ENCODE data around the gene FAM20A.

FAM20A gene

GRCh38 chr17:68608515-68609130, 7.5 kb upstream of the FAM20A start:
- no peak for DNase-seq

DNA sequence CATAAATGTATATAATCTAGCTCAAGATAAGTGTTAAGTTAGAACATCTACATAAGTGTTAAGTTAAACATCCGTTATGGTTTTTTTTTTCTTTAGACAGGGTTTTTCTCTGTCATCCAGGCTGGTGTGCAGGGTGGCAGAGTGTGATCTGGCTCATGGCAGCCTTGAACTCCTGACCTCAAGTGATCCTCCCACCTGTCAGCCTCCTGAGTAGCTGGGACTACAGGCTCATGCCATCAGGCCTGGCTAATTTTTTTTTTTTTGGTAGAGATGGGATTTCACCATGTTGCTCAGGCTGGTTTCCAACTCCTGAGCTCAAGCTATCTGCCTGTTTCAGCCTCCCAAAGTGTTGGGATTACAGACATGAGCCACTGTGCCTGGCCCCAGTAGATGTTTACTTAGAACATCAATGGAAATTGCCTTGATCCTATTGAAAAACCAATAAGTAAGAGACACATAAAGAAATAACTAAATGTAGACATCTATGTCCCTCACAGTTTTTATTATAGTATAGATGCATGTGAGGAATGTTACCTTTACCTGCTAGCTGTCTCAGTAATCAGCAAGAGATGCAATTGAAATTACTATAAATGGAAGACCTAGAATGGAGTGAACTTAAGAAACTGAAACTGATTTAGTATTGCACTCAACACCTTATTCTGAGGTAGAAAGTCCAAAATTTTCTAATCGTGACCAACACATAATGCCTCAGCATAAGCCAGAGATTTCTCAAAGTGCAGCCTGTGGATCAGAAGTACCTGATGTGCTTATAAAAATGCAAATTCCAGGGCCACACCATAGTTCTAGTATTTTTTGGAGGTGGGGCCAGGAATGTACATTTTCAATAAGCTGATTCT, 5.5 kb upstream of the FAM20A start:
- no peak for DNase-seq

DNA sequence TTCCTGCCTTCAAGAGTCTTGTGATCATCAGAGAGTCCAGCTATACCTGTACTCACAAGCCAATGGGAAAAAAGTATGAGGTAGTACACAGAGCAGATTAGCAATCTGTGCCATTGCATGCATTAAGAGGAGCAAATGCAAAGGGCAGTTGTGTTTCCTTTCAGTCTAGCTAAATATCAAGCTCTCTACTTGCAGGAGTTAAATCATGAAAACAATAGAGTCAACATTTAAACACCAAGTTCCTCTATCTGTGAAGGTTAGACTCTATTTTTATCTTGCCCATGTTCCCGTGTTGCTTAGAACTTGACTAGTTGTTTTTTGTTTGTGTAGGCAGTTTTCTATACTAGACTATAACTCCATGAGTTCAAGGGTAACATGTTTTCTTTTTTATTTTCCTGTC, 4.7 kb upstream of the FAM20A start:
- no peak for DNase-seq

GRCh38 chr17:68603656-68604055, 2.5 kb upstream of the FAM20A start:
- no peak for DNase-seq

- no peak for DNase-seq
These were observed 1.9 kb upstream of the FAM20A start for GRCh38 chr17:68603027-68603426.

GRCh38 chr17:68602289-68602688, 1.1 kb upstream of the FAM20A start:
- no peak for DNase-seq

DNA sequence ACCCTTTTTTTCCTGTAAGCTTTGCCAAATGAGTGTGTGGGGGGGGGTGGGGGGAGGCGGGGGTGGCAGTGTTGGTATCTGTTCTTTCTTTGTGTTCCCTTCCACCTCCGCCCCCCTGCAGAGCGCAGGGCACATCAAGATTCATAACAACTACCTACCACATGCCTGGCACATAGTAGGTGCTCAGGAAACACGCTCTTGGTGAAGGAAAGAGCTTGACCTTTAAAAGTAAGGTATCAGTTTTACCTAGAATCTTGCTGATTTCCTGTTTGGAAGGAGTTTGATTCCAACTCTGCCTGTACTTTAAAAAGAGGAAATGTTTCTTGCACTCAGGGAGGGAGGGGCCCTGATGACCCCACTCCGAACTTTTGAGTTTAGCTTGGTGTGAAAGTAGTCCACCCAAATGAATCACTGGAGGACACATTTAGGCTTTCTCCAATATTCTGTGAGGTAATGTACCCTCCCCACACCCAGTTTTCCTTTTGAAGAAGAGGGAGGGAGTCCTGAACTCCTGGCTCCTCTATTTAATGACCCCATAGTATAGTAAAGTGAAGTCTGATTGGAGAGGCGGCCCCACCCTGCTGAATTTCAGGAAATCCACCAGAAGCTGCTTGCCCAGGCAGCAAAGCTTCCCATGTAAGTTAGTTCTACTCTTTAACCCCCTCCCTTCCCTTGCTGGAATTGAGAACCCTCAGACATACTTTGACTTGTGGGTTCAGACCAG, 560 bp upstream of the FAM20A start:
- no peak for DNase-seq

DNA sequence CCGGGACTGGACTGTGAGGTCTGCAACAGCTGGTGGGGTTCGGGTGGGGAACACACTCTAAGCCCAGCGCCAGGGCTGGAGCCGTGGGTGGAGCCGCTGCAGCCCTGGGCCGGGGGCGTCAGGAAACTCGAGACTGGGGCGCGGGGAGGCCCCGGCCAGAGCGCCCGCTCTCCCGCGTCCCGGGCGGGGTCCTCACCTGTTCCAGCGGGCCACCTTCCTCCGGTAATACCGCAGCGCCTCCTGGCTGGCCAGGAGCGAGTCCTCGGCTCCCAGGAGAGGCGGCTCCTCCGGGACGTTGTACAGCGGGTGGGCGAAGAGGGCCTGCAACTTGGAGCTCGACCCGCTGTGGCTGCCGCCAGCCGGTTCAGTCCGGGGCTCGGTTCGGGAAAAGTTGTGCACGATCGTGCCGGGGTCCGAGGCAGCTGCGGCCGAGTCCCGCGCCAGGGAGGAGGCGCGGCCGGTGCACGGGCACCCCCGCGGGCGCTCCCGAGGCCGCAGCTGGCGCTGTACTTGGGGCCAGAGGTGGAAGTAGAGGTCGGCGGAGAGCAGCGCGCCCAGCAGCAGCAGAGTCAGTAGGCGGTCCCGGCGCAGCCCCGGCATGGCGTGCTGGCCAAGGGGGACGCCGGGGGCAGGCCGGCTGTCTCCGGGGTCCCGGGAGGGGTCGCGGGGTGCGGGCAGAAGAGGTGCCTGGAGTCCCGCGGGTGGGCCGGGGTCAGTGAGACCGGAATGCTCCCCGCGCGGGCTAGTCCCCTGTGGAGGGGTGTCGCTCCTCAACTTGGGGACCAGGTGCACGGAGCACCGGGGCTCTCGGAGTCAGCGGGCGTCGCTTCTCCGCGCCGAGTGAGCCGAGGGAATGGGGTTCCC, 868 bp downstream of the FAM20A start:
- no peak for DNase-seq

DNA sequence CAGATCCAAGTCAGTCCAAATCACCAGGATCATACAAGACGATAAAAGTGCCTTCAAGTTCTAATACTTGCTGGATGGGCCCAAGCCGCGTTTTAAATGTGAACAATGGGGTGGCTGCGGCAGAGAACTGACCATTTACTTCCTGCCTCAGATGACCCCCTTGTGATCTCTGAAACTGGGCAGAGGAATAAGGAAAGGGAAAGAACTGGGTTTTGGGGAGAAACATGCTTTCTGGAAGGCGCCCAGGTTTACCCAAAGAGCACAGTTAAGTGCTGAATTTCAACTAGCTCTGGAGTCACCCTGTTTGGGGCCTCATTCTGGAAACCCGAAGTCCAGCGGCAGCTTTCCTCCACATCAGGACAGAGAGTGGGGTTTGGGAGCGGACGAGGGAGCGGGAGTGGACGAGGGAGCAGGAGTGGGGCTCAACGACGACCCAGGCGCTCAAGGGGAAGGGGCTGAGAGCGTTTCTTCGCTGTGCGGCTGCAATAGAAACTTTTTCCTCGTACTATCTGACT, 1.6 kb downstream of the FAM20A start:
- DNase-seq = no peak

DNA sequence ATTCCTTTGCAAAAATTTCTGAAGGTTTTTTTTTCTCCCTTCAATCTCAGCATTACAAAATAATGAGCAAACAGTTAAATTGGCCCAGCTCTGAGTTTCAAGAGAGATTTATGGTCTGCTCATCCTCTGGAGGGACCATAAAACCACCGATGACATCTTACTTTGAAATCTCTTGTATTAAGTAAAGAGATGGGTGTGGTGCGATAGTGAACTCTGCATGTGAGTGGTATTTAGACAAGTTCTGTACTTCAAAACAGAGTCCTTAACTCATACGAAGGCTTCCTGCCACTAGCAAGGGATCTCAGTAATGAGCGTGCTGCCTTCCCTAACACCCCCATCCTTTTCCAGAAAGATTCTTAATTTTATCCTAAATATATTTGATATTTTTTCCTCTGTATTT, 2.1 kb downstream of the FAM20A start:
- DNase-seq = no peak

DNA sequence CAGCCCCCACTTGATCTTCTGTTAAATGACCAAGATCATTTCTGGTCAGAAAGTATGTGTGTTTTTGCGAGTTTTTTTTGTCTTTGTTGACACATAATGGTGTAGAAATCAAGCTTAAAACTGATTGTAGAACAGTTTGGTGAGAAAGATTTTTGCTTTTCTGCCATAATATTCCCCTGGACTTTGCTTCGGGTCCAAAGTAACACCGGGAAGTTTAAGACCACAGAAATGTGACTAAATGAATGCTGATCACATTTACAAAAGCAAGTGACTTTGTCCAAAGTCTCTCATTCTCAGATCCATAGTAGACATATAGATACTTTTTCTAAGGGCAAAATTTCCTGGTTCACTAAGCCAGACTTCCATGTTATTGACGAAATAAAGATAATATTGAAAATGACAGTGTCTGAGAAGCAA, 2.6 kb downstream of the FAM20A start:
- no peak for DNase-seq

GRCh38 chr17:68598074-68598473, 3.1 kb downstream of the FAM20A start:
- no peak for DNase-seq

DNA sequence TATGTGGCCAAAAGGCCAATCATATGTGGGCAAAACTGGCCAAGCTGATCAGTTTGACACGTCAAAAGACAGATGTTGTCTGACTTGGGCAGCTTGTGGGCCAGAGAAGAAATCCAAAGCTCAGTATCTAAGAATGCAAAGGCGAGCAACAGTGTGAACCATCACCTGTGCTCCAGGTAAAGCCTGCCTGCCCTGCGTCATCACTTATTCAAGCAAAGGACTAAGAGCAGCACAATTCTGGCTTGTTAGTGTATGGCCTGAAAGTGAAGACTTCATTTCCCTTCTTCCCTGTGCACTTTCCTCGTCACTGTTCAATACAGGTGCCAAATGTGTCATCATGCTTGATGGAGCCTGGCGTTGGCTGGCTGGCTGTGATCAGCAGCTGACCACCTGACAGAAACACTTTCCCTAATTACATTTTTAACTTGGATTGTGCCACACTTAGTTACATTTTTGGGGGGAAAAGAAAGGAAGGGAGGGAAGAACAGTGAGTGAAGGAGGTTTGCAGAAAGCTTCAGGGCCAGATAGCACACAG, 4.7 kb downstream of the FAM20A start:
- DNase-seq = no peak

DNA sequence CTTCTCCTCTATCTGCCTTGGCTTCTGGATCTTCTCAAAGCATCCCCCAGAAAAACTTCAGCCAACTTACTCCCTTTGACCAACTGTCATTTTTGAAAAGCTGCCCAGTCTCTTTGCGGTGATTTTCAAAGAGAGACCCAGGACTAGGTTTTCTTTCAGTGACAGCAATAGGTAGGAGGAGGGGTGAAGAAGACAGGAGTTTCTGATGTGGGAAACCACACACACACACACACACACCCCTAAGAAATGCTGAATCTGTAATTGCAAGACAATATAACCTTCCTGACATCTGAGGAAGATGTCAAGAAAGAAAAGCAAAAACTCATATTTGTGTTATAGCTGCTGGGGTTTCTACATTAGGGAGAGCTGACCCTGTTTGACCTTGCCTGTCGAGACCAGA, 5.2 kb downstream of the FAM20A start:
- no peak for DNase-seq

GRCh38 chr17:68595496-68595895, 5.7 kb downstream of the FAM20A start:
- no peak for DNase-seq

DNA sequence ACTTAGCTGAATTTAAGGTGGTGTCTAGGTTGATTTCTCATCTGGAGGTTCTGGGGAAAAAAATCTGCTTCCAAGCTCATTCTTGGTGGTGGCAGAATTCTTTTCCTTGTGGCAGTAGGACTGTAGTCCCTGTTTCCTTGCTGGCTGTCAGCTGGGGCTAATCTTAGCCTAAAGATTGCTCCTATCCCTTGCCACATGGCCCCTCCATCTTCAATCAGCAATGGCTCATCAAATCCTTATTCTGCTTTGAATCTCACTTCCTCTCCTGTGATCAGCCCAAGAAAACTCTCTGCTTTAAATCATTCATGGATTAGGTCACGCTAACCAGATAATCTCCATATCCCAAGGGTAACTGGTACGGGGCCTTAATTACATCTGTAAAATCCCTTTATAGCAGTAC, 6.6 kb downstream of the FAM20A start:
- DNase-seq = no peak

- no peak for DNase-seq
These were observed 8.2 kb downstream of the FAM20A start for GRCh38 chr17:68592682-68593641.

DNA sequence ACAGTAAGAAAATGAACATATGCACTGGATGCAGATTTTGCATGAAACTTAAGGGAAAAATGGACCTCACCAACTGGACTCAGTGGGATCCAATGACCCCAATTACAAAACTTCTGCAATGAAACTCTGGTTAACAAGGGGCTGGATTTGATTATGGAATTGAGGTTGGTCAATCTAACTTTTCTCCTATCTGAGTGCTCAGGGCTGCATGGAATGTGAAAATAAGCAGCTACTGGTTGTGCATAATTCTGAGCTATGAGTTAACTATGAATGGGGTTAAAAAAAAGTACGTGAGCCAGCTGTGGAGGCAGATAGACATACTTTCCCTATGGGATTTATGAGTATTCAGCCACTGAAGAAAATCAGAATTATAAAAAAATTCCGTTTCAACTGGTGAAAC, 9.2 kb downstream of the FAM20A start:
- no peak for DNase-seq

- no peak for DNase-seq
These were observed 9.6 kb downstream of the FAM20A start for GRCh38 chr17:68591583-68591982.

- DNase-seq = no peak
These were observed 12.1 kb downstream of the FAM20A start for GRCh38 chr17:68589086-68589485.

- no peak for DNase-seq
These were observed 12.8 kb downstream of the FAM20A start for GRCh38 chr17:68588362-68588761.

All from fibroblast of skin of back (primary cell).